ENCODE data around the gene PXYLP1.

The PXYLP1 gene

GRCh38 chr3:141333836-141334626 is 102.4 kb downstream of the PXYLP1 start:
- Histone ChIP-seq H3K4me3 (replicated peaks; ENCODE audit: insufficient read depth, low read length) (no peak overlapping the region), H3K27ac (replicated peaks) (no peak overlapping the region), H3K27me3 (ENCODE audit: insufficient read depth, poor library complexity, severe bottlenecking) (no peaks in the 10 kb centered on the region)
- no peak for TF ChIP-seq POLR2AphosphoS5 (IDR thresholded peaks at IDR 0.05; ENCODE audit: low read depth)
- no peak for TF ChIP-seq GABPA (IDR thresholded peaks at IDR 0.05; ENCODE audit: low read depth)
- TF ChIP-seq SPI1 (IDR thresholded peaks at IDR 0.05; ENCODE audit: borderline replicate concordance, low read depth): no peak
- TF ChIP-seq CTCF (IDR thresholded peaks at IDR 0.05; ENCODE audit: insufficient read depth, low read length): no peak
- no peak for TF ChIP-seq REST (IDR thresholded peaks at IDR 0.05; ENCODE audit: insufficient replicate concordance, low read depth)
- no peak for DNase-seq (ENCODE audit: low read depth in 1 of 2, low spot score in 1 of 2)

GRCh38 chr3:141334627-141335250 is 103.1 kb downstream of the PXYLP1 start:
- no peak for TF ChIP-seq SPI1 (IDR thresholded peaks at IDR 0.05; ENCODE audit: borderline replicate concordance, low read depth)
- no peak for TF ChIP-seq CTCF (IDR thresholded peaks at IDR 0.05; ENCODE audit: insufficient read depth, low read length)
- TF ChIP-seq POLR2AphosphoS5 (IDR thresholded peaks at IDR 0.05; ENCODE audit: low read depth): no peak
- TF ChIP-seq REST (IDR thresholded peaks at IDR 0.05; ENCODE audit: insufficient replicate concordance, low read depth): no peak
- TF ChIP-seq GABPA (IDR thresholded peaks at IDR 0.05; ENCODE audit: low read depth): no peak
- H3K27ac ChIP-seq (replicated peaks): no peak overlapping the region
- H3K4me3 ChIP-seq (replicated peaks; ENCODE audit: insufficient read depth, low read length): no peak overlapping the region
- no peak for DNase-seq (ENCODE audit: low read depth in 1 of 2, low spot score in 1 of 2)
- no peaks in the 10 kb centered on the region for H3K27me3 ChIP-seq (ENCODE audit: insufficient read depth, poor library complexity, severe bottlenecking)

GRCh38 chr3:141335531-141336061 is 104.0 kb downstream of the PXYLP1 start:
- no peak overlapping the region for H3K4me3 ChIP-seq (replicated peaks; ENCODE audit: insufficient read depth, low read length)
- H3K27me3 ChIP-seq (ENCODE audit: insufficient read depth, poor library complexity, severe bottlenecking): no peaks in the 10 kb centered on the region
- H3K27ac ChIP-seq (replicated peaks): no peak overlapping the region
- DNase-seq (ENCODE audit: low read depth in 1 of 2, low spot score in 1 of 2): no peak
- TF ChIP-seq POLR2AphosphoS5 (IDR thresholded peaks at IDR 0.05; ENCODE audit: low read depth) (no peak), GABPA (IDR thresholded peaks at IDR 0.05; ENCODE audit: low read depth) (no peak), CTCF (IDR thresholded peaks at IDR 0.05; ENCODE audit: insufficient read depth, low read length) (no peak), SPI1 (IDR thresholded peaks at IDR 0.05; ENCODE audit: borderline replicate concordance, low read depth) (no peak), REST (IDR thresholded peaks at IDR 0.05; ENCODE audit: insufficient replicate concordance, low read depth) (no peak)
